Fibroblast of lung (primary cell): ENCODE data around the gene AKR1C3.
A peak's percentile ranks its signal among the peaks of the same experiment; 100 is the strongest.

ENCODE experiments used
- CTCF ChIP-seq, 2 donors: IDR thresholded peaks in 1 of 2; conservative IDR thresholded peaks in 1 of 2; 1 replicate in 1 of 2; 2 replicates in 1 of 2; pipeline ENCODE4 v1.5.1; 2011 to 2012; ENCODE audit warnings: low read length in 2 of 2, control low read depth in 1 of 2, inconsistent platforms in 1 of 2, low read depth in 1 of 2, mild to moderate bottlenecking in 1 of 2
- EZH2 ChIP-seq: IDR thresholded peaks from 2 replicates; pipeline ENCODE4 v1.5.1; 2012; ENCODE audit warnings: low read length, control low read depth, mild to moderate bottlenecking; ENCODE audit errors: missing control alignments

DNA sequence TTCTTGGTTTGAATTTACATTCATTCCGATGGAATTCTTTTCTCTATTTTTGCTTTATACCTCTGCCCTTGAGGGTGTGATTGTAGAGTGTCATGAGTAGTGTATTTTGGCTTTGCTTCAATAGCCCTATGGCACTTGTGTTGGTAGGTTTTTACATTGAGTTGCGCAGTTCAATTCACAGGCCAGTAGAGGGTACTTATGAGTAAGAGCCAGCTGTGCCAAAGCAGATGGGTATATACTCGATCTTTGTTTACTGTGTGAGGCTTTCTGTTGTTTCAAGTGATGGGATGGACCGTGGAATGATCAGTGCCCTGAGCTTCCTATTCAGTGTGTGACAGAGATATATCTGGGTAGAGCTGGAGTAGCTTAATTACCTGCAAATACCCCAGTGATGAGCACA is 4.3 kb upstream of the AKR1C3 start:
- TF ChIP-seq CTCF (conservative IDR thresholded peaks at IDR 0.05 in 1 of 2, IDR thresholded peaks at IDR 0.05 in 1 of 2; ENCODE audit: low read depth in 1 of 2, low read length in 2 of 2) = peak; percentile 35 to 56
- no peak for TF ChIP-seq EZH2
